Upper lobe of left lung (tissue), 4 donors: ENCODE measurements around the gene KCNK16.

Source experiments
- EP300 ChIP-seq, 4 donors: sonication (generic); formaldehyde crosslinking; IDR thresholded peaks; one replicate each; pipeline ENCODE4 v1.5.1; 2017; ENCODE audit warnings: antibody characterized with exemption in 4 of 4, control low read depth in 2 of 4
- POLR2A ChIP-seq, 4 donors: fragments of 450-650 bp; IDR thresholded peaks; one replicate each; pipeline ENCODE4 v1.5.1; 2016 to 2017; ENCODE audit warnings: antibody characterized with exemption in 4 of 4, mild to moderate bottlenecking in 2 of 4
- POLR2AphosphoS5 ChIP-seq, 2 donors: sonication (generic); formaldehyde crosslinking; IDR thresholded peaks; one replicate each; pipeline ENCODE4 v1.5.1; 2017; ENCODE audit warnings: antibody characterized with exemption in 2 of 2
- TF ChIP-seq, protein P1 (sequence below), 6 experiments: fragments of 450-650 bp in 4 of 6; fragments of 200-600 bp in 2 of 6; sonication (generic) in 2 of 6; IDR thresholded peaks; one replicate each; pipeline ENCODE4 v1.5.1; 2016 to 2019; ENCODE audit warnings: antibody characterized with exemption in 6 of 6

DNA sequence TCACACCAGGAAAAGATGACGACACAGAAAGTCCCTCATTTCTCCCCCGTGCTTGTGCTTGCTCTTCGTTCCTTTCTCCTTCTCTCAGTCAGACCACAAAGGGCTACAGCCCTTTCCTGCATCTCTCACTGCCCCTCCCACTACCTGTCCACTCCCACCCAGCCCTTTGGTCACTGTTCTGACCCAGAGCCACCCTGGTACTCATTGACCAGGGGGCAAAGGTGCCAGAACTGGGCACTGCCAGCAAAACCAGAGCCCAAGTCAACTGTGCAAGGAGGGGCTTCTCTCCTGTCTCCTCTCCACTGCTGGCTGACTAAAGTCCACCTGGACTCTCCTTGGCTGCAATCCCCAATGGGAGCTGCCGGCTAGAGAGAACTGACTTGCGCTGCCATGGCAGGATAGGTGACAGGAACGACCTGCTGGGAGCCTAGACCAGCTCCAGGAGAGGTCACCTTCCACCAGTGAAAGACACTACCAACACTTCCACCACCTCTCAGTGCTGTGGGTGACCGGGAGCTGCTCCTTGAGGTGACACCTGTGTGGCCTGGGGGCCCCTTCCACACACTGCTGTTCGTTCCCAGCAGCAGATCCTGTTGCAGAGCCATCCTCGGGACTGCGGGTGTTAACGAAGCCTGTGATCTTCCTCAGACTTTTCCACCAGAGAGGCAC is 41.1 kb downstream of the KCNK16 start:
- TF ChIP-seq, protein P1, sequence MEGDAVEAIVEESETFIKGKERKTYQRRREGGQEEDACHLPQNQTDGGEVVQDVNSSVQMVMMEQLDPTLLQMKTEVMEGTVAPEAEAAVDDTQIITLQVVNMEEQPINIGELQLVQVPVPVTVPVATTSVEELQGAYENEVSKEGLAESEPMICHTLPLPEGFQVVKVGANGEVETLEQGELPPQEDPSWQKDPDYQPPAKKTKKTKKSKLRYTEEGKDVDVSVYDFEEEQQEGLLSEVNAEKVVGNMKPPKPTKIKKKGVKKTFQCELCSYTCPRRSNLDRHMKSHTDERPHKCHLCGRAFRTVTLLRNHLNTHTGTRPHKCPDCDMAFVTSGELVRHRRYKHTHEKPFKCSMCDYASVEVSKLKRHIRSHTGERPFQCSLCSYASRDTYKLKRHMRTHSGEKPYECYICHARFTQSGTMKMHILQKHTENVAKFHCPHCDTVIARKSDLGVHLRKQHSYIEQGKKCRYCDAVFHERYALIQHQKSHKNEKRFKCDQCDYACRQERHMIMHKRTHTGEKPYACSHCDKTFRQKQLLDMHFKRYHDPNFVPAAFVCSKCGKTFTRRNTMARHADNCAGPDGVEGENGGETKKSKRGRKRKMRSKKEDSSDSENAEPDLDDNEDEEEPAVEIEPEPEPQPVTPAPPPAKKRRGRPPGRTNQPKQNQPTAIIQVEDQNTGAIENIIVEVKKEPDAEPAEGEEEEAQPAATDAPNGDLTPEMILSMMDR (IDR thresholded peaks at IDR 0.05): no peak
- TF ChIP-seq POLR2A (IDR thresholded peaks at IDR 0.05) (no peak), POLR2AphosphoS5 (IDR thresholded peaks at IDR 0.05) (no peak), EP300 (IDR thresholded peaks at IDR 0.05) (no peak)
